22Rv1 (cell line): ENCODE results near the gene LCLAT1.

Experiments
- H3K27ac ChIP-seq: fragments of 450-650 bp; 2 replicates; pipeline ENCODE4 v1.5.1; 2017
- ZFX ChIP-seq: fragments of 450-650 bp; IDR thresholded peaks from 2 replicates; pipeline ENCODE4 v1.6.1; 2017; ENCODE audit warnings: antibody characterized with exemption, borderline replicate concordance
- TF ChIP-seq, protein P1 (sequence below): fragments of 450-650 bp; IDR thresholded peaks from 2 replicates; pipeline ENCODE4 v1.5.1; 2017; ENCODE audit warnings: mild to moderate bottlenecking

LCLAT1 gene

DNA sequence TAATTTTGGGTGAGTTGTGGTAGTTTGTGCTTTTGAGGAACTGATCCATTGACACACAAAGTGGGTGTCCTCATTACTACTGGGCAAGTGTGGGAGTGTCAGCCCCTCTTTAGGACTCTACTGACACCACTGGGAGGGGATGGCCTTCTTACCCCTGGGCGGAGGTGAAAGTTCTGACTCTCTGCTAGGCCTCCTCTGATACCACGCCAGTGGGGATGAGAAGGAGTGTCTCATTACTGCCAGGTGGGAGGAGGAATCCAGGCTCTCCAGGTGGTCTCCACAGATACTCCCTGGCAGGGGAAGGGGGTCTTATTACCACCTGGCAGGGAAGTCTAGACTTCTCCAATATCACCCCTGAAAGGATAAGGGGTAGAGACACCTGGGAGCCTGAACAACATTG is 9.1 kb downstream of the LCLAT1 start:
- H3K27ac ChIP-seq, result no peak overlapping the region
- TF ChIP-seq, protein P1, sequence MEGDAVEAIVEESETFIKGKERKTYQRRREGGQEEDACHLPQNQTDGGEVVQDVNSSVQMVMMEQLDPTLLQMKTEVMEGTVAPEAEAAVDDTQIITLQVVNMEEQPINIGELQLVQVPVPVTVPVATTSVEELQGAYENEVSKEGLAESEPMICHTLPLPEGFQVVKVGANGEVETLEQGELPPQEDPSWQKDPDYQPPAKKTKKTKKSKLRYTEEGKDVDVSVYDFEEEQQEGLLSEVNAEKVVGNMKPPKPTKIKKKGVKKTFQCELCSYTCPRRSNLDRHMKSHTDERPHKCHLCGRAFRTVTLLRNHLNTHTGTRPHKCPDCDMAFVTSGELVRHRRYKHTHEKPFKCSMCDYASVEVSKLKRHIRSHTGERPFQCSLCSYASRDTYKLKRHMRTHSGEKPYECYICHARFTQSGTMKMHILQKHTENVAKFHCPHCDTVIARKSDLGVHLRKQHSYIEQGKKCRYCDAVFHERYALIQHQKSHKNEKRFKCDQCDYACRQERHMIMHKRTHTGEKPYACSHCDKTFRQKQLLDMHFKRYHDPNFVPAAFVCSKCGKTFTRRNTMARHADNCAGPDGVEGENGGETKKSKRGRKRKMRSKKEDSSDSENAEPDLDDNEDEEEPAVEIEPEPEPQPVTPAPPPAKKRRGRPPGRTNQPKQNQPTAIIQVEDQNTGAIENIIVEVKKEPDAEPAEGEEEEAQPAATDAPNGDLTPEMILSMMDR, result no peak
- TF ChIP-seq ZFX, result no peak

DNA sequence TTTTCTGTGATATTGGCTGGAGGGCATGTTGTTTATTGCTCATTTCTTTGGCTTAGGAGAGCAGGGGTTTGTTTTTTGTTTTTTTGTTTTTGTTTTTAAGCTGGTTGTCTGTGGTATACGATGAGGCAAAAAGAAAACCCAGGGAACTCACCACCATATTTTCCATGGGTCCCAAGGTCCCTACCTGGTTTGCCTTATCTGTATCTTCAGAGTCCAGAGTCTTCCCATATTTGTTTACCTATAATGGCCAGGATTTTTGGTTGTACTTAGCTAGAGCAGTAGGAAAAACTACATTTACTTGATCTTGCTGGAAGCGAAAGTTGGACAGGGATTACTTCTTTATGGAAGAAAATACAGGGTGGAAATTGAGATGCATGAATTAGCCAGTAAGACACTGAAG is 9.5 kb downstream of the LCLAT1 start:
- TF ChIP-seq, protein P1, result no peak
- no peak for TF ChIP-seq ZFX

DNA sequence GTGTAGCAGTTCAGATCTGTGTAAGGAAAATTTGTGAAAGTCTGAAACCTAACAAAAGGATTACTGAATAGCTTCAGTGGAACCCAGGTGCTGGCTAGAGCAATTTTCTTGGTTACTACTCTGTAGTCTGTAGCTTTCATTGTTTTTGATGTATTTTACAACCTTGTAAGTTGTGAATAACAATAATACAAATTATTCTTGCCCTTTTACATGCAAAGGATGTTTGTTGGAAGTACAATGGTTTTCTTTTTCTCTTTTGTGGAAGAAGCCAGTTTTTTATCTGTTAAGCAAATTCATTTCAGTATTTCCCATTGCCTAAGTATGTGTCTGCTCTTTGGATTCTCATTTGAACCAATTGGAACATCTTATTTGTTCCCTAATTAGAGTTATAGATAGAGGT is 10.2 kb downstream of the LCLAT1 start:
- TF ChIP-seq, protein P1, result no peak
- TF ChIP-seq ZFX, result no peak
- H3K27ac ChIP-seq, result no peak overlapping the region

More for the DNA sequence above, 9.5 kb downstream of the LCLAT1 start:
- no peak overlapping the region for H3K27ac ChIP-seq

DNA sequence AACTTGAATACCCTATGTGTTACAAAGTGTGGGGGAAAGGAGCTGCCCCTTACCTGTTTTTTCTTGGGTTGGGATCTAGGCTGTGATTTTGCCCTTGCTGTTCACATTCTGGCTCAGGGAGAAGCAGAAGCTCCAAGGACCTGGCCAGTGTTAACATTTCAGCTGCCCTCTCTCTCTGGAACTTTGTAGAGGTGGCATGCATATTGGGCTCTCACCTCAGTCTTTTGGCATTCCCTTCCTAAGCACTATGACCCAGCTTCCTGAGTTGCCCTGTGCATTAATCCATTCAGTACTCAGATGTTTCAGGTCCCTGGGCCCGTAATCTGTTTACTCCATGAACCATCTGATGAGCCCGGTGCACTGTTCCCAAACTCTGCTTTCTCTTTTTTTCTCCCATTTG is 12.1 kb downstream of the LCLAT1 start:
- TF ChIP-seq, protein P1, result no peak
- no peak for TF ChIP-seq ZFX

DNA sequence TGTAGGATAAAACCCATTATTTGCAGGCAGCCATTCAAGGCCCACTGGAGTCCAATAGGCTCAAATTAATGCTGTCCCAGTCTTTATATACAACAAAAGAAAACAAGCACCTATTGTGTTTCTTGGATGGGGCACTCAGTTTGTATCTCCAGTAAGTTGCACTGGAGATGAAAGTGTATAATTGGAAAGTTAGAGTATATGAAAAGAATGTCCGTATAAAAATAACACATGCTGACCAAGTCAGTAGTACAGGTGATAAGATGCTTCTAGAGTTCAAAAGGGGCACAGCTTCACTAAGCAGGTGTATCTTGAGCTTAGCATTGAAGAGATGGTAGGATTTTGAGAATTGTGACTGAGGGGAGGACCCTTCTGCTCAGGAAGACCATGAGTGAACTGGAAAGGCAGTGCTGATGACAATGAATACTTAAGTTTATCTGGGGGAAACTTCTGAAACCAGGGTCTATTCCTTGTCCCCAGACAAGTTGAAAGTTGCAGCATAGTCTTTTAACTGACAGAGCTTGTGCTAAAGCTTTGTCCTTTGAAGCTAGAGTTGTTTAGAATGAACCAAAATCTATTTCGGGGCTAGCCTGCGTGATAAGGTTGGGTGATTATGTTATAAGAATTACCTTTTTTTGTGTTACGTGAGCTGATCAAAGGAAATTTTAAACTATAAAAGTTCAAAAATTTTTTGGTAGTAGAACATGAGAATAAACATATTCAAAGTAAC is 15.2 kb downstream of the LCLAT1 start:
- TF ChIP-seq, protein P1, result no peak
- no peak for TF ChIP-seq ZFX
- H3K27ac ChIP-seq, result no peak overlapping the region

More for the DNA sequence above, 12.1 kb downstream of the LCLAT1 start:
- no peak overlapping the region for H3K27ac ChIP-seq

DNA sequence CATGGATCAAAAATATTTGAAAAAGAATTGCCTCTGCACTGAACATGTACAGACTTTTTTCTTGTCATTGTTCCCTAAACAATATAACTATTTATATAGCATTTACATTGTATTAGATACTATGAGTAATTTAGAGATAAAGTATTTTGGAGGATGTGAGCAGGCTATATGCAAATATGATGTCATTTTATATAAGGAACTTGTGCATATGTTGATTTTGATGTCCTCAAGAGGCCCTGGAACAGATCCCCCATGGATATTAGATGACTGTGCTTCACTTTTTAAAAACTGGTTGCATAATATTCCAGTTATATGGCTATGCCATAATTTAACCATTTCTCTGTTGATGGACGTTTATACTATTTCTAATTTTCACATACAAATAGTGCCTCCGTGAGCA is 16.5 kb downstream of the LCLAT1 start:
- H3K27ac ChIP-seq, result no peak overlapping the region
- TF ChIP-seq, protein P1, result no peak
- TF ChIP-seq ZFX, result no peak

DNA sequence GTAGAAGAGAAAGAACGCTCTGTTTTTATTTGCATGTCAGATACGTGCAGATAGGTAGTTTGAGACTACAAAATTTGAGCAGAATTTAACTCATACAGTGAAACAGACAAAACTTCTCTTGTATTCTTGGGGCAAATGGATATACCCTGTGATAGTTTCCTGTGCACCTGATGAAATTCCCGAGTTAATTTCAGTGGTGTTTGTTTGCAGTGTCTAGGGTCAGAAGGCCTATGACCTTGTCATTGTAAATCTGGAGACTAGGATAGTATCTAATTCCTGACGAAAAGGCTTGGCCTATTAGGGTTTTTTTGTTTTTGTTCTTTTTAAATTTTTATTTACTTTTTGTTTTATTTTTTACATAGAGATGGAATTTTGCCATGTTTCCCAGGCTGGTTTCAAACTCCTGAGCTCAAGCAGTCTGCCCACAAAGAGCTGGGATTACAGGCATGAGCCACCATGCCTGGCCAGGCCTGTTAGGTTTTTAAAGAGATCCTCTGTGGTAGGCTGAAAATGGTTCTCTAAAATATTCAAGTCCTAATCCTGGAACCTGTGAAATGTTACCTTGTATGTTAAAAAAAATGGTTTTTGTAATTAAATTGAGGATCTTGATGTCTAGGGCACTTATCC is 17.6 kb downstream of the LCLAT1 start:
- TF ChIP-seq, protein P1, result no peak
- no peak for TF ChIP-seq ZFX
- H3K27ac ChIP-seq, result no peak overlapping the region
